Uterus (tissue), 4 donors: ENCODE results near the gene SLC9A5. TPM values are rescaled to one million over a fixed set of nuclear protein-coding genes. Genes with fewer than 3 reads are reported as not detected.

Experiments used
- DNase-seq, 2 donors: peaks; one replicate each; pipeline ENCODE4 v3.0.0-alpha.2; 2019 to 2020
- H3K27ac ChIP-seq, 2 donors: fragments of 200-600 bp; sonication (generic); 1 replicate in 1 of 2; 2 replicates in 1 of 2; pipeline ENCODE4 v1.5.1; 2016 to 2018
- H3K27me3 ChIP-seq, 2 donors: fragments of 200-600 bp; sonication (generic); one replicate each; pipeline ENCODE4 v1.5.1; 2018 to 2019; ENCODE audit warnings: control low read depth in 1 of 2
- H3K36me3 ChIP-seq, 2 donors: fragments of 200-600 bp; sonication (generic); one replicate each; pipeline ENCODE4 v1.5.1; 2019; ENCODE audit warnings: control low read depth in 1 of 2
- H3K4me1 ChIP-seq, 2 donors: fragments of 200-600 bp; sonication (generic); one replicate each; pipeline ENCODE4 v1.5.1; 2018 to 2019; ENCODE audit warnings: control low read depth in 1 of 2
- H3K4me3 ChIP-seq, 2 donors: fragments of 200-600 bp; sonication (generic); 1 replicate in 1 of 2; 2 replicates in 1 of 2; pipeline ENCODE4 v1.5.1; 2018 to 2019; ENCODE audit warnings: mild to moderate bottlenecking in 1 of 2
- H3K9me3 ChIP-seq, 2 donors: fragments of 200-600 bp; sonication (generic); one replicate each; pipeline ENCODE4 v1.5.1; 2019; ENCODE audit warnings: control low read depth in 1 of 2
- POLR2A ChIP-seq, 2 donors: fragments of 450-650 bp; IDR thresholded peaks; one replicate each; pipeline ENCODE4 v1.6.1; 2016; ENCODE audit warnings: antibody characterized with exemption in 2 of 2, mild to moderate bottlenecking in 1 of 2, moderate library complexity in 1 of 2
- intact Hi-C: fragments of 100-400 bp; cut with DNase I; formaldehyde crosslinking; loops from one replicate; pipeline ENCODE4 v1.15.1; 2023; ENCODE audit warnings: low total_unique reads
- total RNA-seq, 4 donors: library from RNA; depleted of rRNA in 3 of 4; stranded (reverse); fragments of >200 nt in 3 of 4; gene quantifications; one replicate each; pipeline versions ENCODE4 v1.1.0 to v1.2.4, GENCODE V29; 2014 to 2023
- TF ChIP-seq, protein P1 (sequence below), 4 experiments: fragments of 200-600 bp in 2 of 4; fragments of 450-650 bp in 2 of 4; sonication (generic) in 2 of 4; IDR thresholded peaks; one replicate each; pipeline ENCODE4 v1.5.1; 2016 to 2019; ENCODE audit warnings: antibody characterized with exemption in 4 of 4, mild to moderate bottlenecking in 2 of 4, moderate library complexity in 1 of 4
- donor health status: DM: yes; HTN: yes; CAD: no.

SLC9A5 gene
- total RNA-seq, 4 donors from 2014 or later: 0.55 to 1.9 (median 1.3) TPM; not detected in 1

DNA sequence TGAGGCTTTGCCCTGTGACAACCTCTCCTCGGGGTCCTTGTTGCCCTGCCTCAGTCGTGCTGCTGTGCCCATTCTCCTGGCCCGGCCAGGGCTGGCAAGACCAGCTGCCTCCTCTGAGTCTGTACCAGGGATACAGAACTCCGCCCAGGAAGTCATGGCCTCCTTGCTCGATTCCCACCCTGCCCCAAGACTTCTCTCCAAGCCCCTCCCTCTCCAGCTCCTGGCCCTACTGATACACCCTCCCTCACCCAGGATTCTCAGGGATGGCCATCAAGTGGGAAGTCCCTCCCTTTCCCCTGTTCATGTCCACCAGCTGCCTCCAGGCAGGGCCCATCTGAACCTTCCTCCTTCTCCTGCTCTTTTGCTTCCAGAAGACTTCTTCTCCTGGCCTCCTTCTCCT, 33.1 kb upstream of the SLC9A5 start:
- no peaks in the 10 kb centered on the region for H3K27me3 ChIP-seq
- DNase-seq: no peak
- TF ChIP-seq, protein P1, sequence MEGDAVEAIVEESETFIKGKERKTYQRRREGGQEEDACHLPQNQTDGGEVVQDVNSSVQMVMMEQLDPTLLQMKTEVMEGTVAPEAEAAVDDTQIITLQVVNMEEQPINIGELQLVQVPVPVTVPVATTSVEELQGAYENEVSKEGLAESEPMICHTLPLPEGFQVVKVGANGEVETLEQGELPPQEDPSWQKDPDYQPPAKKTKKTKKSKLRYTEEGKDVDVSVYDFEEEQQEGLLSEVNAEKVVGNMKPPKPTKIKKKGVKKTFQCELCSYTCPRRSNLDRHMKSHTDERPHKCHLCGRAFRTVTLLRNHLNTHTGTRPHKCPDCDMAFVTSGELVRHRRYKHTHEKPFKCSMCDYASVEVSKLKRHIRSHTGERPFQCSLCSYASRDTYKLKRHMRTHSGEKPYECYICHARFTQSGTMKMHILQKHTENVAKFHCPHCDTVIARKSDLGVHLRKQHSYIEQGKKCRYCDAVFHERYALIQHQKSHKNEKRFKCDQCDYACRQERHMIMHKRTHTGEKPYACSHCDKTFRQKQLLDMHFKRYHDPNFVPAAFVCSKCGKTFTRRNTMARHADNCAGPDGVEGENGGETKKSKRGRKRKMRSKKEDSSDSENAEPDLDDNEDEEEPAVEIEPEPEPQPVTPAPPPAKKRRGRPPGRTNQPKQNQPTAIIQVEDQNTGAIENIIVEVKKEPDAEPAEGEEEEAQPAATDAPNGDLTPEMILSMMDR (IDR thresholded peaks at IDR 0.05): no peak
- no peak for TF ChIP-seq POLR2A (IDR thresholded peaks at IDR 0.05)
- H3K4me1 ChIP-seq: no peaks in the 10 kb centered on the region
- no peak overlapping the region for H3K27ac ChIP-seq
- intact Hi-C loops: no loop called here
- no peaks in the 10 kb centered on the region for H3K9me3 ChIP-seq
- no peaks in the 10 kb centered on the region for H3K36me3 ChIP-seq
- H3K4me3 ChIP-seq: no peak overlapping the region

DNA sequence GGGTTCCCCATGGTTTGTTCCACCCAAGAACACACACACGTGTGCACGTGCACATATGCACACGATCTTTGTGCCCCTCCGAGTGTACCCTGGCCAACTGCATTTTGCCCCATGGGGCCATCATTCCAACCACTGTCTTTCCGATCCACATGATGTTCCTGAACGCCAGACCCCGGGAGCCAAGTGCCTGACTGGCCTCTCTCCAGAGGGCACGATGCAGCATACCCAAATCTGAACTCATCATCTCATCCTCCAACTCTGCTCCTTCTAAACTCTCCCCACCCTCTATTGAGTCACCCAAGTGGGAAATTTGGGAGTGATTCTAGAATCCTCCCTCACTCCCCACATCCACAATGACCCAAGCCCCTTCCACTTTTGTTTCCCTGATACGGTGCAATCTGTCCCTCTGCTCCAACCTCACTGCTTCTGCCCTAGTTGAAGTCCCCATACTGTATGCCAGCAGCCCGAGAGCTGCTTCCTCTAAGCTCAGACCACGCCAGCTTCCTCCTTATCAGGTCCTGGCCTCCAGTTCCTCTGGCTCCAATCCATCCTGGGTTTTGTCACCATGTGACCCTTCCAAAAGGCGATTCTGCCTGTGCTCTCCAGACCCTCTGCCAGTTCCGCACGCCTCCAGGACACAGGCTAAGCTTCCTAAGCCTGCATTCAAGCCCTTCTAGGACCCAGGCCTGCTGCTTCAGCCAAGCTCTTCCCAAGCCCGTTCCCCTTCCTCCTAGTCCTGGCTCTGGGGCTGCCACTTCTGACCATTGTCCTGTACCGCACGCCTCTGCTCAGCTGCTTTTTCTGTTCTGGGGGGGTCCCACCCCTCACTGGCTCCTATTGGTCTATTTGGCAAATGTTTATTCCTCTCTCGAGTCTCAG, 31.9 kb upstream of the SLC9A5 start:
- Histone ChIP-seq H3K4me1 (no peaks in the 10 kb centered on the region), H3K27ac (peak overlapping the region in 1 of 2 donors; percentile 1), H3K9me3 (no peaks in the 10 kb centered on the region), H3K4me3 (no peak overlapping the region), H3K36me3 (no peaks in the 10 kb centered on the region), H3K27me3 (no peaks in the 10 kb centered on the region)
- TF ChIP-seq, protein P1 (IDR thresholded peaks at IDR 0.05): no peak
- no peak for TF ChIP-seq POLR2A (IDR thresholded peaks at IDR 0.05)
- peak in 1 of 2 donors; percentile 50 for DNase-seq
- intact Hi-C loops: no loop called here

- Histone ChIP-seq H3K4me1 (peaks cover 4 to 12% of the 10 kb centered on the region in 2 donors), H3K36me3 (no peaks in the 10 kb centered on the region)
These were observed 24.8 kb upstream of the SLC9A5 start for GRCh38 chr16:67223992-67224391.

DNA sequence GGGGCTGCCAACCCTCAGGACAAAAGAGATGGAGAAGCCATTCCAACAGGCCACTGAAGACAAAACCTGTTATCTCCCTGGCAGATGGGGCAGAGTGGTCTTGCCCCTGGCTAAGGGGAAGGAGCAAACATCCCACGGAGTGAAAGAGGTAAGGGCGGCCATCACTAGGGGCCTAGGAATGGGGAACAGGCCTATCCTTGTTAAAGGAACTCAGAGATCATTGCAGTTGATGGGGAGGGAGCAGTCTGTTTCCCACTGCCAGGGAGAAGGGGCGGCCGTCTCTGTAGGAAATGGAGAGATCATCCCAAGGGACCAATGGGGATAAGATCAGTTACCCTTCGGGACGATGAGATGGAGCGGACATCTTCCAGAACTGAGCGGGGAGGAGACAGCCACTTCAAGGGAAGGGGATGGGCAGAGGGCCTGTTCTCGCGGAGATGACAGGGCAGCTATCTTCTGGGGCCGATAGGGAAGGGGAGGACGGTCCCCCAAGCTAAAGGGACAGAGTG, 22.4 kb upstream of the SLC9A5 start:
- Histone ChIP-seq H3K27me3 (no peaks in the 10 kb centered on the region), H3K9me3 (no peaks in the 10 kb centered on the region), H3K4me1 (peaks cover 4 to 12% of the 10 kb centered on the region in 2 donors), H3K27ac (peak overlapping the region; percentile 79 to 88), H3K4me3 (peak overlapping the region; percentile 97 to 98), H3K36me3 (no peaks in the 10 kb centered on the region)
- TF ChIP-seq POLR2A (IDR thresholded peaks at IDR 0.05): no peak
- TF ChIP-seq, protein P1 (IDR thresholded peaks at IDR 0.05): no peak
- no peak for DNase-seq
- intact Hi-C loops: no loop called here

More at GRCh38 chr16:67223992-67224391, 24.8 kb upstream of the SLC9A5 start:
- Histone ChIP-seq H3K9me3 (no peaks in the 10 kb centered on the region), H3K27me3 (no peaks in the 10 kb centered on the region), H3K4me3 (no peak overlapping the region), H3K27ac (no peak overlapping the region)
- DNase-seq: no peak
- intact Hi-C loops: no loop called here
- TF ChIP-seq, protein P1 (IDR thresholded peaks at IDR 0.05): no peak
- no peak for TF ChIP-seq POLR2A (IDR thresholded peaks at IDR 0.05)
